ENCODE results near the gene MLPH. TPM values are rescaled to one million over a fixed set of nuclear protein-coding genes. Genes with fewer than 3 reads are reported as not detected.

MLPH gene
- total and polyA plus RNA-seq, 2 of the 4 experiments (the other 2 are of a cell fraction), result 13.8 to 21.6 TPM

GRCh38 chr2:237512774-237513466 lies 25.9 kb downstream of the MLPH start:
- BruUV-seq (replicated peaks), result no TSS peak
- Histone ChIP-seq H3K36me3 (ENCODE audit: control insufficient read depth, insufficient read depth, low read length) (peaks cover 2% of the 10 kb centered on the region; the same call in 1 of the 2 replicates), H4K91ac (ENCODE audit: insufficient read depth, low read depth, low read length) (peak overlapping the region; percentile 17; the same call in 1 of the 2 replicates), H4K8ac (ENCODE audit: low read depth in 2 of 2, low read length in 2 of 2) (peak overlapping the region in 1 of 2 experiments; percentile 73; a peak in 2 of 4 replicates), H2BK20ac (ENCODE audit: low read depth, low read length) (peak overlapping the region; percentile 69; the same call in 1 of the 2 replicates), H2AK5ac (ENCODE audit: low read depth, low read length) (peak overlapping the region; percentile 71), H3K4me3 (ENCODE audit: insufficient read depth, low read depth, low read length) (no peak overlapping the region), H2BK5ac (ENCODE audit: low read depth, low read length, poor library complexity, severe bottlenecking) (no peak overlapping the region), H3K4ac (ENCODE audit: low read depth, low read length) (peak overlapping the region; percentile 62; the same call in 1 of the 2 replicates), H3K9me1 (ENCODE audit: insufficient read depth, low read length) (peaks cover 3% of the 10 kb centered on the region; the same call in 1 of the 2 replicates), H3K4me1 (ENCODE audit: control insufficient read depth, insufficient read depth, low read length) (peaks cover 18% of the 10 kb centered on the region; the same call in 1 of the 2 replicates), H4K5ac (ENCODE audit: low read depth, low read length) (no peak overlapping the region), H3K79me1 (ENCODE audit: low read depth in 1 of 2, low read length in 2 of 2) (peaks cover 2 to 28% of the 10 kb centered on the region in 2 experiments; a peak in 3 of 4 replicates), H3K9me3 (ENCODE audit: control insufficient read depth, insufficient read depth, low read length) (no peaks in the 10 kb centered on the region), H3K18ac (ENCODE audit: low read depth, low read length) (no peak overlapping the region), H2AK9ac (replicated peaks; ENCODE audit: low read depth, low read length, poor library complexity) (peak overlapping the region; percentile 4), H3K4me2 (ENCODE audit: low read depth, low read length) (no peak overlapping the region), H2AFZ (replicated peaks; ENCODE audit: low read length, poor library complexity) (peak overlapping the region; percentile 67), H3K27me3 (ENCODE audit: control insufficient read depth, insufficient read depth, low read length) (no peaks in the 10 kb centered on the region), H3K23ac (ENCODE audit: low read depth, low read length) (no peak overlapping the region), H3K27ac (ENCODE audit: insufficient read depth, low read length) (no peak overlapping the region), H4K20me1 (ENCODE audit: insufficient read depth, low read length) (no peaks in the 10 kb centered on the region), H3K56ac (ENCODE audit: extremely low read depth, insufficient read depth, low read length) (no peak overlapping the region), H2BK15ac (ENCODE audit: low read depth, low read length) (peak overlapping the region; percentile 29; the same call in 1 of the 3 replicates), H2BK120ac (ENCODE audit: low read depth, low read length) (peak overlapping the region; percentile 67), H3K14ac (replicated peaks; ENCODE audit: low read depth, low read length) (no peak overlapping the region), H3K9ac (ENCODE audit: low read depth, low read length) (no peak overlapping the region)
- DNase-seq (peak; percentile 85), ATAC-seq (ENCODE audit: low read depth) (peak; percentile 91)
- dilution Hi-C loops (cut with HindIII; ENCODE audit: low sequenced_read_pairs, unreplicated experiment) (no loop called here), in situ Hi-C loops (cut with MboI; ENCODE audit: low sequenced_read_pairs) (loop anchor here (10.0 kb wide), 1 partner anchor 232 kb away; no protein-coding TSS in a partner anchor), intact Hi-C loops (cut with micrococcal nuclease) (loop anchor here (1.0 to 5.0 kb wide), 4 partner anchors 59 to 391 kb away; no protein-coding TSS in a partner anchor)
- TF ChIP-seq SMC3 (IDR thresholded peaks at IDR 0.05; ENCODE audit: low read depth, low read length) (peak; percentile 94), MAZ (IDR thresholded peaks at IDR 0.05; ENCODE audit: borderline replicate concordance, low read depth, low read length) (peak; percentile 29; the same call in 1 of the 2 replicates), POLR2A (IDR thresholded peaks at IDR 0.05; ENCODE audit: low read depth, low read length) (no peak), RAD21 (IDR thresholded peaks at IDR 0.05; ENCODE audit: low read length) (peak; percentile 89), CTCF (conservative IDR thresholded peaks at IDR 0.05; ENCODE audit: low read depth, low read length) (peak; percentile 98), CHD1 (IDR thresholded peaks at IDR 0.05; ENCODE audit: low read depth, low read length) (no peak)
- ChIA-PET POLR2A (ENCODE audit: unreplicated experiment) (interaction anchor here (0.6 kb wide), 2 partner anchors 37 to 157 kb away, joined by 3 to 7 read pairs; no protein-coding TSS in a partner anchor), CTCF (interaction anchor here (0.6 to 2.9 kb wide), 30 partner anchors 9 to 1654 kb away, joined by 3 to 53 read pairs (median 4); no protein-coding TSS in a partner anchor)
- no CpG with 5 or more reads among the region's 14 CpGs for WGBS, 2 experiments (ENCODE audit: extremely low coverage in 2 of 2, insufficient read length in 1 of 2)

Measured in IMR-90 (cell line).